K562 (cell line): ENCODE results near the gene ZBTB46. TPM values are rescaled to one million over a fixed set of nuclear protein-coding genes. Genes with fewer than 3 reads are reported as not detected.

Experiments used
- ATAC-seq: fragments of 200-7000 bp; cut with Tn5 transposase; 3 replicates; pipeline ENCODE4 v1.9.1; 2020; ENCODE audit warnings: moderate library complexity
- BruUV-seq: library from RNA; stranded (reverse); fragments of 400-500 nt; replicated peaks from 2 replicates; lab custom pipeline; 2021; lab: Mats Ljungman, UMichigan
- CTCF ChIA-PET: fragments of 300-600 bp; formaldehyde crosslinking; extraction: SDS; loops from one replicate; lab custom pipeline; 2021; ENCODE audit warnings: low intra/inter-chr PET ratio; lab: Yijun Ruan, JAX
- POLR2A ChIA-PET: fragments of 300-600, 350-650 bp; sonication (Branson Sonifier 250); formaldehyde crosslinking; extraction: SDS; loops from one replicate; lab custom pipeline; 2021; ENCODE audit warnings: antibody characterized with exemption, inconsistent platforms; lab: Yijun Ruan, JAX
- DNase-seq, 4 experiments: peaks; one replicate each; pipeline versions ENCODE4 v3.0.0 to v3.0.0-alpha.2; 2011 to 2018; ENCODE audit warnings: low spot score in 3 of 4, mixed read lengths in 3 of 4; ENCODE audit errors: extremely low read depth in 1 of 4
- FAIRE-seq: peaks from 2 replicates; lab custom pipeline; 2011; peaks lifted over from hg19 to GRCh38; lab: Jason Lieb, UNC
- H2AFZ ChIP-seq: 2 replicates; pipeline ENCODE4 v1.6.0; 2011; ENCODE audit warnings: low read depth, low read length, control low read depth, inconsistent platforms
- H3K27ac ChIP-seq: fragments of 200-600 bp; 3 replicates; pipeline ENCODE4 v1.8.0; 2011; ENCODE audit warnings: low read depth, mild to moderate bottlenecking, control low read depth, inconsistent platforms, low read length, moderate library complexity, mixed read lengths; ENCODE audit errors: extremely low read depth
- H3K27me3 ChIP-seq, 2 experiments: fragments of 300-600 bp in 1 of 2; 2 replicates in 1 of 2; 3 replicates in 1 of 2; pipeline versions ENCODE4 v1.6.0 to v1.8.0; 2011; ENCODE audit warnings: inconsistent platforms in 2 of 2, low read length in 2 of 2, mild to moderate bottlenecking in 1 of 2, mixed read lengths in 1 of 2, moderate library complexity in 1 of 2; ENCODE audit not compliant: control insufficient read depth in 2 of 2, insufficient read depth in 2 of 2
- H3K36me3 ChIP-seq: fragments of 300-600 bp; 3 replicates; pipeline ENCODE4 v1.8.0; 2011; ENCODE audit warnings: mild to moderate bottlenecking, low read length, inconsistent platforms; ENCODE audit not compliant: control insufficient read depth, insufficient read depth
- H3K4me1 ChIP-seq, 2 experiments: fragments of 200-600 bp in 1 of 2; replicated peaks in 1 of 2; 2 replicates in 1 of 2; 3 replicates in 1 of 2; pipeline versions ENCODE4 v1.5.1 to v1.8.0; 2011; ENCODE audit warnings: inconsistent platforms in 2 of 2, low read length in 2 of 2, mild to moderate bottlenecking in 1 of 2, mixed read lengths in 1 of 2, moderate library complexity in 1 of 2; ENCODE audit not compliant: control insufficient read depth in 2 of 2, insufficient read depth in 2 of 2
- H3K4me2 ChIP-seq: 2 replicates; pipeline ENCODE4 v1.6.1; 2011; ENCODE audit warnings: low read length, control low read depth, inconsistent platforms, mixed read lengths; ENCODE audit not compliant: insufficient read depth
- H3K4me3 ChIP-seq: fragments of 200-600 bp; sonication (generic), shearing (Covaris generic); 2 replicates; pipeline ENCODE4 v1.5.1; 2016; ENCODE audit warnings: control low read depth, inconsistent platforms
- H3K79me2 ChIP-seq: fragments of 200-600 bp; 3 replicates; pipeline ENCODE4 v1.8.0; 2011; ENCODE audit warnings: low read length, inconsistent platforms; ENCODE audit not compliant: control insufficient read depth, insufficient read depth
- H3K9ac ChIP-seq, 2 experiments: 2 replicates each; pipeline versions ENCODE4 v1.6.0 to v1.6.1; 2011; ENCODE audit warnings: low read depth in 2 of 2, low read length in 2 of 2, control low read depth in 1 of 2, inconsistent platforms in 1 of 2, mild to moderate bottlenecking in 1 of 2, mixed read lengths in 1 of 2; ENCODE audit not compliant: insufficient read depth in 1 of 2
- H3K9me1 ChIP-seq: one replicate; pipeline ENCODE4 v1.6.0; 2011; ENCODE audit warnings: inconsistent platforms, mild to moderate bottlenecking, low read length, moderate library complexity; ENCODE audit not compliant: control insufficient read depth, insufficient read depth
- H3K9me3 ChIP-seq: replicated peaks from 2 replicates; pipeline ENCODE4 v1.5.1; 2011; ENCODE audit warnings: low read depth, low read length, inconsistent platforms; ENCODE audit not compliant: control insufficient read depth, insufficient read depth
- H4K20me1 ChIP-seq: replicated peaks from 2 replicates; pipeline ENCODE4 v1.6.1; 2011; ENCODE audit warnings: low read length, inconsistent platforms, mixed read lengths; ENCODE audit not compliant: control insufficient read depth, insufficient read depth
- BCL6 ChIP-seq: fragments of 250-450 bp; sonication (Bioruptor Pico); IDR thresholded peaks from 2 replicates; pipeline ENCODE4 v1.4.0; 2020
- HNRNPLL ChIP-seq: fragments of 200-400 bp; formaldehyde crosslinking; IDR thresholded peaks from 2 replicates; pipeline ENCODE4 v1.6.1; 2017; ENCODE audit warnings: low read length, low read depth, mild to moderate bottlenecking; ENCODE audit not compliant: poor library complexity, severe bottlenecking
- SRF ChIP-seq, 2 experiments: fragments of 250-450, 450-650 bp in 1 of 2; sonication (Bioruptor Pico) in 1 of 2; sonication (generic) in 1 of 2; formaldehyde crosslinking; IDR thresholded peaks; 2 replicates each; pipeline versions ENCODE4 v1.5.0 to v1.5.1; 2020 to 2022; ENCODE audit warnings: mild to moderate bottlenecking in 1 of 2, missing genetic modification reagents in 1 of 2
- TBP ChIP-seq: optimal IDR thresholded peaks from 2 replicates; pipeline ENCODE3; 2011; ENCODE audit warnings: low read depth, low read length, improper control_type of control experiment
- ZBTB2 ChIP-seq: fragments of 450-650 bp; IDR thresholded peaks from 2 replicates; pipeline ENCODE4 v1.6.1; 2016; ENCODE audit warnings: antibody characterized with exemption
- WGBS: fragments of 100-300 bp; shearing (Covaris generic); methylation state at CpG from one replicate; pipeline ENCODE4 v1.1.6; 2016; ENCODE audit warnings: low coverage, mixed read lengths; ENCODE audit not compliant: insufficient coverage; ENCODE audit errors: missing lambda C conversion rate; 5-methylcytosine and 5-hydroxymethylcytosine counted together
- in situ Hi-C: fragments of 300-500 bp; cut with MboI; formaldehyde crosslinking; loops from 4 replicates; pipeline ENCODE4 v1.15.0; 2018; ENCODE audit warnings: inconsistent platforms, mixed read lengths
- intact Hi-C: fragments of 100-400 bp; cut with micrococcal nuclease; formaldehyde crosslinking; loops from 2 replicates; pipeline ENCODE4 v1.14.2; 2022
- polyA plus RNA-seq, 8 experiments: library from polyadenylated mRNA; depleted of rRNA in 4 of 8; stranded (reverse) in 5 of 8; unstranded in 3 of 8; fragments of >200 nt; fragmentation: Nextera tagmentation in 2 of 8; fragmentation: Illumina TruSeq in 1 of 8; extraction: Ambion mirVana in 2 of 8; extraction: Trizol in 1 of 8; gene quantifications; 2 replicates each; pipeline versions ENCODE4 v1.2.1 to v1.2.3, GENCODE V29; 2011 to 2014; ENCODE audit warnings: inconsistent platforms in 1 of 8, missing spikeins in 1 of 8
- total RNA-seq, 7 experiments: library from RNA; depleted of rRNA in 6 of 7; stranded (reverse); fragments of >200 nt in 6 of 7; fragmentation: Illumina TruSeq in 2 of 7; extraction: Trizol in 2 of 7; gene quantifications; 2 replicates each; pipeline versions ENCODE4 v1.2.1 to v1.2.3, GENCODE V29; 2011 to 2021; ENCODE audit warnings: low replicate concordance in 1 of 7

The ZBTB46 gene
- total and polyA plus RNA-seq, 9 of the 15 experiments (the other 6 are each of a cell fraction or from before 2014, with no cell fraction given), result 0.29 to 4.1 (median 1.1) TPM

GRCh38 chr20:63701329-63702035 is 129.6 kb downstream of the ZBTB46 start (continued):
- TF ChIP-seq HNRNPLL (no peak), SRF (CRISPR knock-in tag; IDR thresholded peaks at IDR 0.05) (no peak), TBP (no peak)

- Histone ChIP-seq H3K4me1 (peaks cover 9 to 79% of the 10 kb centered on the region in 2 experiments), H3K36me3 (peaks cover 32% of the 10 kb centered on the region), H3K27me3 (no peaks in the 10 kb centered on the region), H2AFZ (no peak overlapping the region), H3K9me3 (no peaks in the 10 kb centered on the region), H3K9ac (peak overlapping the region in 1 of 2 experiments; percentile 84; a peak in 1 of 4 replicates), H3K4me2 (no peak overlapping the region), H3K9me1 (no peaks in the 10 kb centered on the region), H3K79me2 (peaks cover 11% of the 10 kb centered on the region), H3K4me3 (no peak overlapping the region), H3K27ac (no peak overlapping the region), H4K20me1 (peaks cover 4% of the 10 kb centered on the region; the same call in 1 of the 2 replicates)
- 95% methylated on average over 3 of the region's 5 CpGs for WGBS
- in situ Hi-C loops (no loop called here), intact Hi-C loops (loop anchor here (10.0 kb wide), 2 partner anchors 84 to 166 kb away; partner anchors contain the start of gene PTK6)
- no peak for TF ChIP-seq BCL6 (CRISPR knock-in tag)
- TF ChIP-seq ZBTB2, result no peak
- DNase-seq, result no peak
- ATAC-seq, result no peak
- no TSS peak for BruUV-seq
- FAIRE-seq, result no peak
- CTCF ChIA-PET, result no interaction called here
- POLR2A ChIA-PET, result interaction anchor here (0.6 to 1.3 kb wide), 3 partner anchors 18 to 164 kb away, joined by 3 to 6 read pairs (median 4); partner anchors contain the start of genes GMEB2 and TPD52L2
These were observed 130.1 kb downstream of the ZBTB46 start for GRCh38 chr20:63701051-63701328.
